Astrocyte (in vitro differentiated cells and primary cell): ENCODE measurements around the gene MDFIC. TPM values are rescaled to one million over a fixed set of nuclear protein-coding genes. Genes with fewer than 3 reads are reported as not detected.

Experiments used
- DNase-seq: peaks from one replicate; pipeline ENCODE4 v3.0.0-alpha.2; 2010; ENCODE audit warnings: low read depth
- FAIRE-seq: peaks from 2 replicates; lab custom pipeline; 2011; peaks lifted over from hg19 to GRCh38; lab: Jason Lieb, UNC
- H2AFZ ChIP-seq: 2 replicates; pipeline ENCODE4 v1.6.0; 2012; ENCODE audit warnings: low read depth, low read length, inconsistent platforms
- H3K27ac ChIP-seq: 2 replicates; pipeline ENCODE4 v1.5.1; 2011; ENCODE audit warnings: low read depth, low read length, inconsistent platforms
- H3K27me3 ChIP-seq: 2 replicates; pipeline ENCODE4 v1.6.0; 2011; ENCODE audit warnings: low read length, inconsistent platforms; ENCODE audit not compliant: insufficient read depth
- H3K36me3 ChIP-seq: 2 replicates; pipeline ENCODE4 v1.5.1; 2011; ENCODE audit warnings: low read length, inconsistent platforms; ENCODE audit not compliant: insufficient read depth
- H3K4me1 ChIP-seq: 2 replicates; pipeline ENCODE4 v1.5.1; 2011; ENCODE audit warnings: low read length, inconsistent platforms; ENCODE audit not compliant: insufficient read depth
- H3K4me2 ChIP-seq: 2 replicates; pipeline ENCODE4 v1.6.0; 2012; ENCODE audit warnings: low read length, inconsistent platforms
- H3K4me3 ChIP-seq: 2 replicates; pipeline ENCODE4 v1.5.1; 2011; ENCODE audit warnings: low read depth, mild to moderate bottlenecking, low read length, inconsistent platforms; ENCODE audit not compliant: insufficient read depth
- H3K79me2 ChIP-seq: 2 replicates; pipeline ENCODE4 v1.6.0; 2012; ENCODE audit warnings: mild to moderate bottlenecking, low read length, inconsistent platforms; ENCODE audit not compliant: insufficient read depth
- H3K9ac ChIP-seq: 2 replicates; pipeline ENCODE4 v1.6.0; 2012; ENCODE audit warnings: mild to moderate bottlenecking, low read length, inconsistent platforms
- H3K9me3 ChIP-seq: 2 replicates; pipeline ENCODE4 v1.5.1; 2012; ENCODE audit warnings: low read depth, mild to moderate bottlenecking, low read length, inconsistent platforms; ENCODE audit not compliant: insufficient read depth
- H4K20me1 ChIP-seq: 2 replicates; pipeline ENCODE4 v1.6.0; 2012; ENCODE audit warnings: low read length, inconsistent platforms; ENCODE audit not compliant: insufficient read depth
- H3K27ac Mint-ChIP-seq: one replicate; pipeline ENCODE4 v1.8.0; 2021; ENCODE audit warnings: mild to moderate bottlenecking, mixed read lengths; ENCODE audit not compliant: unreplicated experiment
- H3K27me3 Mint-ChIP-seq: one replicate; pipeline ENCODE4 v1.8.0; 2021; ENCODE audit warnings: low read depth, mixed read lengths; ENCODE audit not compliant: unreplicated experiment
- H3K36me3 Mint-ChIP-seq: one replicate; pipeline ENCODE4 v1.8.0; 2021; ENCODE audit warnings: low read depth, mixed read lengths; ENCODE audit not compliant: unreplicated experiment
- H3K4me1 Mint-ChIP-seq: one replicate; pipeline ENCODE4 v1.8.0; 2021; ENCODE audit warnings: low read depth, mixed read lengths; ENCODE audit not compliant: unreplicated experiment
- H3K4me3 Mint-ChIP-seq: one replicate; pipeline ENCODE4 v1.8.0; 2021; ENCODE audit warnings: mild to moderate bottlenecking, moderate library complexity, mixed read lengths; ENCODE audit not compliant: unreplicated experiment
- H3K9me3 Mint-ChIP-seq: one replicate; pipeline ENCODE4 v1.8.0; 2021; ENCODE audit warnings: mild to moderate bottlenecking, mixed read lengths; ENCODE audit not compliant: unreplicated experiment
- EZH2 ChIP-seq: IDR thresholded peaks from 2 replicates; pipeline ENCODE4 v1.6.1; 2012; ENCODE audit warnings: mild to moderate bottlenecking, low read length, inconsistent platforms; ENCODE audit not compliant: insufficient read depth
- total RNA-seq: library from RNA; stranded (reverse); gene quantifications from 2 replicates; pipeline ENCODE4 v1.2.1, GENCODE V29; 2021
- TF ChIP-seq, protein P1 (sequence below): IDR thresholded peaks from 2 replicates; pipeline ENCODE4 v1.5.1; 2011; ENCODE audit warnings: low read depth, mild to moderate bottlenecking, inconsistent platforms, low read length, moderate library complexity; ENCODE audit not compliant: insufficient read depth

Gene MDFIC
- total RNA-seq, 1 donor from 2014 or later = 20.3 TPM

DNA sequence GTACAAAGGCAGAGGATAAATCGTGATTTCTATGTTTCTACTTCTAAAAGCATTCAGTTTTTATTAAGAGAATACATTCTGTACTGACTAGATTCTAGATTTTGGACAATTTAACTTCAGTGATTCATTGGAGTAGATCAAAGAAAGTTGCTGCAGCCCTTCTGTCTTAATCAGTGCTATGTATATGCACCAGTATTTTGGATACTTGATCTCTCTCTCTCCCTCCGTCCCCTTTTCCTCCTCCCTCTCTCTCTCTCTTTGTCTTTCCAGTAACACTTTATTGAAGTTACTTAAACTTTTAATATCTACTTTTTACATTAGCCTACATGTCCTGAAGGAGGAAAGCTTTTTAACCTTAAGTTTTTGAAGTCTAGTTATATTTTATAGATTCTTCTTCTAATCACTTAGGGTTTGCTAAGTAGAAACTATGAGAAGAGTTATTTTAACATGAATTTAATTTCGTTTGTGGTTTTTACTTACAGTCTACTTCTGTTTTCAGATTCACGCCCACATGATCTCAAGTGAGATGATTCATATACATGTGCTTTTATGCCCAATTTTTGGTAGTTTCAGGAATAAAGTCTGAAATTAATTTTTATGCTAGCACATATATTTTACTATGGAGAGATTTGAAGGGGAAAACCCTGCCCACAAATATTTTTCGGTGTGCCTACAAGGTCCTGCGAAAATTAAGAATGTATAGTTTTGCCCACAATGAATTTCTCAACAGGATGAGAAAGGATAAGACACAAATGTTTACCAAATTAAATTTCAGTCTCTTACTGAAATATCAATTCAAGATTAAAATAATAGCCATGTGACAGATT, 9.1 kb downstream of the MDFIC start:
- Histone ChIP-seq H2AFZ (no peak overlapping the region), H3K9me3 (no peaks in the 10 kb centered on the region), H4K20me1 (no peaks in the 10 kb centered on the region), H3K4me3 (peak overlapping the region; percentile 38), H3K27ac (peak overlapping the region; percentile 40), H3K9ac (peak overlapping the region; percentile 33), H3K79me2 (peaks cover 78% of the 10 kb centered on the region), H3K36me3 (no peaks in the 10 kb centered on the region), H3K4me1 (peaks cover 15% of the 10 kb centered on the region), H3K27me3 (no peaks in the 10 kb centered on the region), H3K4me2 (peak overlapping the region; percentile 50)
- no peak for FAIRE-seq
- H3K9me3 Mint-ChIP-seq = no peaks in the 10 kb centered on the region
- H3K4me3 Mint-ChIP-seq = no peak overlapping the region
- peak; percentile 81 for DNase-seq
- H3K27me3 Mint-ChIP-seq = no peaks in the 10 kb centered on the region
- H3K36me3 Mint-ChIP-seq = no peaks in the 10 kb centered on the region
- TF ChIP-seq, protein P1, sequence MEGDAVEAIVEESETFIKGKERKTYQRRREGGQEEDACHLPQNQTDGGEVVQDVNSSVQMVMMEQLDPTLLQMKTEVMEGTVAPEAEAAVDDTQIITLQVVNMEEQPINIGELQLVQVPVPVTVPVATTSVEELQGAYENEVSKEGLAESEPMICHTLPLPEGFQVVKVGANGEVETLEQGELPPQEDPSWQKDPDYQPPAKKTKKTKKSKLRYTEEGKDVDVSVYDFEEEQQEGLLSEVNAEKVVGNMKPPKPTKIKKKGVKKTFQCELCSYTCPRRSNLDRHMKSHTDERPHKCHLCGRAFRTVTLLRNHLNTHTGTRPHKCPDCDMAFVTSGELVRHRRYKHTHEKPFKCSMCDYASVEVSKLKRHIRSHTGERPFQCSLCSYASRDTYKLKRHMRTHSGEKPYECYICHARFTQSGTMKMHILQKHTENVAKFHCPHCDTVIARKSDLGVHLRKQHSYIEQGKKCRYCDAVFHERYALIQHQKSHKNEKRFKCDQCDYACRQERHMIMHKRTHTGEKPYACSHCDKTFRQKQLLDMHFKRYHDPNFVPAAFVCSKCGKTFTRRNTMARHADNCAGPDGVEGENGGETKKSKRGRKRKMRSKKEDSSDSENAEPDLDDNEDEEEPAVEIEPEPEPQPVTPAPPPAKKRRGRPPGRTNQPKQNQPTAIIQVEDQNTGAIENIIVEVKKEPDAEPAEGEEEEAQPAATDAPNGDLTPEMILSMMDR = no peak
- TF ChIP-seq EZH2 = no peak
- H3K4me1 Mint-ChIP-seq = peaks cover 18% of the 10 kb centered on the region
- H3K27ac Mint-ChIP-seq = peak overlapping the region; percentile 77

DNA sequence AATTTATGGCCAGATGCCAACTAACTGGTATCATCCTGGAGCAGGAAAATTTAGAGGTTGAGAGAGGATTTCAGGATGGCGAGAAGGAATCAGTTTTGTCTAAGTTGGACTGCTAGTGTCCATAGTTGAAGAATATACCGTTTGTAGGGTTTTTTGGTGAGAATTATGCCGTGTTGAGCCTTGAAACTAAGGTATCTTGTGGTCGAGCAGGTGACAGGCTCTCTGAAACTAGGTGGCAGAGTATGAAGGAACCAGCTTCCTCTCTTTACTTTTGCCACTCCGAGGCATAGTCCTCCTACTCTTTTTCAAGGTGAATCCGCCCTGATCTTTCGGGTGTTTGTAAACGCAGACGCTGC, 9.7 kb downstream of the MDFIC start:
- DNase-seq (no peak), FAIRE-seq (no peak)
- Histone ChIP-seq H3K4me1 (peaks cover 15% of the 10 kb centered on the region), H3K4me3 (no peak overlapping the region), H3K79me2 (peaks cover 78% of the 10 kb centered on the region), H3K9me3 (no peaks in the 10 kb centered on the region), H3K27me3 (no peaks in the 10 kb centered on the region), H3K36me3 (no peaks in the 10 kb centered on the region), H3K4me2 (peak overlapping the region; percentile 50), H2AFZ (no peak overlapping the region), H3K27ac (peak overlapping the region; percentile 40), H4K20me1 (no peaks in the 10 kb centered on the region), H3K9ac (no peak overlapping the region)
- Mint-ChIP-seq H3K9me3 (no peaks in the 10 kb centered on the region), H3K27me3 (no peaks in the 10 kb centered on the region), H3K4me3 (no peak overlapping the region), H3K4me1 (peaks cover 18% of the 10 kb centered on the region), H3K36me3 (no peaks in the 10 kb centered on the region), H3K27ac (peak overlapping the region; percentile 77)
- no peak for TF ChIP-seq EZH2
- TF ChIP-seq, protein P1 = no peak

DNA sequence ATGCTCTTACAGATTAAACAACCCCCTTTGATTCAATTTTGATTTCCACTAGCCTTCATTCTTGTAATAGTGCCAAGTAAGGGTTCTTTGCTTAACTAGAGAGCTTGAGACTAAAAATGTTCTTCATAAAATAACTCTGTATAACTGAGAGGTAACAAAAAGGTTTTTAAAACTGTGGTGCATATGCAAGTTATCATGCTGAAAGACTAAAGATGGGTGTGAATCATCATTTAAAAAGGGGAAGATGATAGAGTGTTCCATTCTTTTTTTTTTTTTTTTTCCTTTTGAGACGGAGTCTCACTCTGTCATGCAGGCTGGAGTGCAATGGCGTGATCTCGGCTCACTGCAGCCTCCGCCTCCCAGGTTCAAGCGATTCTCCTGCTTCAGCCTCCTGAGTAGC, 11.1 kb downstream of the MDFIC start:
- Histone ChIP-seq H3K79me2 (peaks cover 84% of the 10 kb centered on the region), H3K9me3 (no peaks in the 10 kb centered on the region), H3K4me3 (no peak overlapping the region), H3K27ac (no peak overlapping the region), H3K27me3 (no peaks in the 10 kb centered on the region), H3K36me3 (no peaks in the 10 kb centered on the region), H4K20me1 (no peaks in the 10 kb centered on the region), H3K4me2 (no peak overlapping the region), H3K9ac (no peak overlapping the region), H2AFZ (no peak overlapping the region), H3K4me1 (peaks cover 15% of the 10 kb centered on the region)
- no peak overlapping the region for H3K27ac Mint-ChIP-seq
- H3K36me3 Mint-ChIP-seq = no peaks in the 10 kb centered on the region
- no peaks in the 10 kb centered on the region for H3K9me3 Mint-ChIP-seq
- DNase-seq (no peak), FAIRE-seq (no peak)
- H3K4me1 Mint-ChIP-seq = peaks cover 18% of the 10 kb centered on the region
- H3K27me3 Mint-ChIP-seq = no peaks in the 10 kb centered on the region
- no peak for TF ChIP-seq EZH2
- TF ChIP-seq, protein P1 = no peak
- H3K4me3 Mint-ChIP-seq = no peak overlapping the region
